Neutrophil (primary cell): ENCODE measurements around the gene ECHDC1.
A peak's percentile ranks its signal among the peaks of the same experiment; 100 is the strongest.
"Not testable (repeated sequence)": the region's sequence is repeated elsewhere in the genome, so short reads cannot be mapped to it uniquely, and the experiment has no call there.

Experiments
- H3K27ac ChIP-seq: fragments of 200-600 bp; sonication (generic); 2 replicates; pipeline ENCODE4 v1.5.1; 2016; ENCODE audit warnings: mild to moderate bottlenecking, moderate library complexity
- H3K27me3 ChIP-seq: fragments of 200-600 bp; sonication (generic); 2 replicates; pipeline ENCODE4 v1.6.0; 2016; ENCODE audit warnings: mild to moderate bottlenecking
- H3K36me3 ChIP-seq: fragments of 200-600 bp; sonication (generic); 2 replicates; pipeline ENCODE4 v1.5.1; 2017
- H3K4me1 ChIP-seq, 2 experiments: fragments of 200-600 bp in 1 of 2; sonication (generic) in 1 of 2; 1 replicate in 1 of 2; 2 replicates in 1 of 2; pipeline versions ENCODE4 v1.5.1 to v1.6.1; 2013 to 2016; ENCODE audit warnings: low read depth in 1 of 2, low read length in 1 of 2, mild to moderate bottlenecking in 1 of 2, moderate library complexity in 1 of 2; ENCODE audit not compliant: control insufficient read depth in 1 of 2, insufficient read depth in 1 of 2
- H3K4me3 ChIP-seq, 2 experiments: fragments of 200-600 bp in 1 of 2; sonication (generic) in 1 of 2; 1 replicate in 1 of 2; 2 replicates in 1 of 2; pipeline ENCODE4 v1.5.1; 2013 to 2016; ENCODE audit warnings: low read depth in 1 of 2, low read length in 1 of 2, mild to moderate bottlenecking in 1 of 2, moderate library complexity in 1 of 2
- H3K9me3 ChIP-seq: fragments of 200-600 bp; sonication (generic); 2 replicates; pipeline ENCODE4 v1.5.1; 2016
- CTCF ChIP-seq: fragments of 200-600 bp; sonication (generic); IDR thresholded peaks from 2 replicates; pipeline ENCODE4 v1.5.1; 2016; ENCODE audit warnings: antibody characterized with exemption

The ECHDC1 gene

GRCh38 chr6:127340171-127340570 is 3.2 kb downstream of the ECHDC1 start:
- Histone ChIP-seq H3K4me1 (peaks cover 44 to 47% of the 10 kb centered on the region in 2 experiments), H3K36me3 (no peaks in the 10 kb centered on the region), H3K27me3 (no peaks in the 10 kb centered on the region), H3K9me3 (no peaks in the 10 kb centered on the region), H3K4me3 (no peak overlapping the region), H3K27ac (no peak overlapping the region)
- TF ChIP-seq CTCF: no peak

GRCh38 chr6:127338936-127339335 is 4.5 kb downstream of the ECHDC1 start:
- no peak overlapping the region for H3K4me3 ChIP-seq
- no peak overlapping the region for H3K27ac ChIP-seq
- H3K9me3 ChIP-seq: no peaks in the 10 kb centered on the region
- H3K27me3 ChIP-seq: no peaks in the 10 kb centered on the region
- TF ChIP-seq CTCF: no peak
- H3K4me1 ChIP-seq: peaks cover 35 to 40% of the 10 kb centered on the region in 2 experiments
- no peaks in the 10 kb centered on the region for H3K36me3 ChIP-seq

- peak overlapping the region; percentile 39 for H3K27ac ChIP-seq
- no peaks in the 10 kb centered on the region for H3K9me3 ChIP-seq
- peaks cover 0 to 7% of the 10 kb centered on the region in 2 experiments for H3K4me1 ChIP-seq
- peaks cover 6% of the 10 kb centered on the region for H3K36me3 ChIP-seq
- no peaks in the 10 kb centered on the region for H3K27me3 ChIP-seq
- no peak for TF ChIP-seq CTCF
- H3K4me3 ChIP-seq: no peak overlapping the region
Observed at GRCh38 chr6:127332383-127332961, 10.9 kb downstream of the ECHDC1 start.

GRCh38 chr6:127331256-127331655 is 12.2 kb downstream of the ECHDC1 start:
- H3K4me1 ChIP-seq, H3K4me3 ChIP-seq, H3K27ac ChIP-seq, H3K27me3 ChIP-seq, H3K9me3 ChIP-seq: not testable (repeated sequence)
- H3K36me3 ChIP-seq: peaks cover 14% of the 10 kb centered on the region

GRCh38 chr6:127328043-127328609 is 15.3 kb downstream of the ECHDC1 start:
- Histone ChIP-seq H3K4me3 (no peak overlapping the region), H3K36me3 (peaks cover 26% of the 10 kb centered on the region), H3K27ac (no peak overlapping the region), H3K4me1 (peaks cover 0 to 7% of the 10 kb centered on the region in 2 experiments), H3K27me3 (no peaks in the 10 kb centered on the region), H3K9me3 (no peaks in the 10 kb centered on the region)
- TF ChIP-seq CTCF: no peak

GRCh38 chr6:127319686-127320085 is 23.7 kb downstream of the ECHDC1 start:
- Histone ChIP-seq H3K27me3 (no peaks in the 10 kb centered on the region), H3K9me3 (no peaks in the 10 kb centered on the region), H3K27ac (no peak overlapping the region), H3K4me1 (peaks cover 17 to 22% of the 10 kb centered on the region in 2 experiments), H3K4me3 (no peak overlapping the region), H3K36me3 (peaks cover 3% of the 10 kb centered on the region)
- TF ChIP-seq CTCF: no peak
